Panc1 (cell line): Measurements from ENCODE around the gene FAM78A.

Experiments
- CTCF ChIP-seq: fragments of 450-650 bp; IDR thresholded peaks from 2 replicates; pipeline ENCODE4 v1.5.1; 2017; ENCODE audit warnings: mild to moderate bottlenecking
- POLR2AphosphoS5 ChIP-seq: IDR thresholded peaks from 2 replicates; pipeline ENCODE4 v1.6.1; 2012; ENCODE audit warnings: mild to moderate bottlenecking, low read depth, low read length, moderate library complexity

GRCh38 chr9:131233995-131234394 lies 42.3 kb downstream of the FAM78A start:
- no peak for TF ChIP-seq POLR2AphosphoS5
- no peak for TF ChIP-seq CTCF
